Prostate gland (tissue), 2 donors: ENCODE data around the gene TECPR2. TPM values are rescaled to one million over a fixed set of nuclear protein-coding genes. Genes with fewer than 3 reads are reported as not detected.
"Not testable (repeated sequence)": the region's sequence is repeated elsewhere in the genome, so short reads cannot be mapped to it uniquely, and the experiment has no call there.

Experiments
- DNase-seq: peaks from one replicate; pipeline ENCODE4 v3.0.0-alpha.2; 2019; ENCODE audit warnings: low spot score
- H3K27ac ChIP-seq, 2 donors: fragments of 200-600 bp; sonication (generic); 2 replicates each; pipeline ENCODE4 v1.5.1; 2017 to 2019
- H3K27me3 ChIP-seq: fragments of 200-600 bp; sonication (generic); replicated peaks from 2 replicates; pipeline ENCODE4 v1.5.1; 2019; ENCODE audit not compliant: insufficient read depth
- H3K36me3 ChIP-seq, 2 donors: fragments of 200-600 bp; sonication (generic); 1 replicate in 1 of 2; 2 replicates in 1 of 2; pipeline versions ENCODE4 v1.5.1 to v1.8.1; 2017 to 2019
- H3K4me1 ChIP-seq: fragments of 200-600 bp; sonication (generic); replicated peaks from 2 replicates; pipeline ENCODE4 v1.5.1; 2019
- H3K4me3 ChIP-seq, 2 donors: fragments of 200-600 bp; sonication (generic); 2 replicates each; pipeline ENCODE4 v1.5.1; 2017 to 2019
- H3K9me3 ChIP-seq: fragments of 200-600 bp; sonication (generic); 2 replicates; pipeline ENCODE4 v1.5.1; 2017
- POLR2A ChIP-seq: fragments of 450-650 bp; IDR thresholded peaks from one replicate; pipeline ENCODE4 v1.6.1; 2016; ENCODE audit warnings: antibody characterized with exemption, mild to moderate bottlenecking
- POLR2AphosphoS5 ChIP-seq: sonication (generic); formaldehyde crosslinking; IDR thresholded peaks from one replicate; pipeline ENCODE4 v1.6.1; 2017; ENCODE audit warnings: antibody characterized with exemption
- WGBS: methylation state at CpG from one replicate; pipeline ENCODE4 v1.1.5; 2018; 5-methylcytosine and 5-hydroxymethylcytosine counted together
- intact Hi-C: fragments of 100-400 bp; cut with DNase I; formaldehyde crosslinking; loops from one replicate; pipeline ENCODE4 v1.14.2; 2022
- total RNA-seq, 2 donors: library from RNA; depleted of rRNA; stranded (reverse); fragments of >200 nt; gene quantifications; one replicate each; pipeline ENCODE4 v1.1.0, GENCODE V29; 2016
- TF ChIP-seq, protein P1 (sequence below), 4 experiments: fragments of 200-600 bp in 2 of 4; fragments of 450-650 bp in 2 of 4; sonication (generic) in 2 of 4; IDR thresholded peaks; 1 replicate in 3 of 4; 2 replicates in 1 of 4; pipeline ENCODE4 v1.5.1; 2016 to 2019; ENCODE audit warnings: antibody characterized with exemption in 4 of 4, mild to moderate bottlenecking in 2 of 4, moderate library complexity in 2 of 4

The TECPR2 gene
- total RNA-seq, 2 donors from 2014 or later = 12.9 to 45.0 TPM

DNA sequence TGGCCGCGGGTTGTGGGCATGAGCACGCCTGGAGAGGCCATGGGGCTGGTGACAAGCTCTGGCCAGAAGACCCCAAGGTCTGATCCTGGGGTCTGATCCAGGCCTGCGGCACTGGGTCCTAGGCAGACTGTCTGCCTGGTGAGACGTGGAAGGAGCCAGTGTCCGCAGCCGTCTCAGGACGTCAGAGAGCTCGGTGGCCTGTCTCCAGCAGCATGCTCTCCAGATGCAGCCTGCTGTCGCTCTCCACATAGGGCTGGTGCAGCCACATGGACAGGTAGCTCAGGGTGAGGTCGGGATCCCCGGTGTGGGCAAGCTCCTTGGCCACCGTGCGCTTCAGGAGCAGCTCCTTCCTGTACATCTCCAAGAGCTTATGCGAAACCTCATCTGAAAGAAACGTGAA lies 14.4 kb upstream of the TECPR2 start:
- H3K4me3 ChIP-seq = no peak overlapping the region

DNA sequence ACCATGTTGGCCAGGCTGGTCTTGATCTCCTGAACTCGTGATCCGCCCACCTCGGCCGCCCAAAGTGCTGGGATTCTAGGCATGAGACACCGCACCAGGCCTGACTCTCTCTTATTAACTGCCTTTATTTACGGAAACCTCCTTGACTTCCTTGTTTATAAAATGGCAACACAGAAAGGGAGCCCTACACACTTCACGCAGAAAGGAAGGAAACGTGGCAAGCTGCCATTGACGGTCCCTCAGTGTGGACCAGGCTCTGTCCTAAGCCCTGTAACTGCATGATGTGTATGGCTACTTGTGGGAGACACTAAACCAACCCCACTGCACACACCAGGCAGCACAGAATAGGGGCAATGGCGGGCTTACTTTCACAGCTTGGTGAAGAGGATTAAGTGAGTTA lies 11.7 kb upstream of the TECPR2 start:
- WGBS = 94% methylated on average over 10 of the region's 10 CpGs
- Histone ChIP-seq H3K4me1 (no peaks in the 10 kb centered on the region), H3K27me3 (no peaks in the 10 kb centered on the region), H3K36me3 (peaks cover 0 to 4% of the 10 kb centered on the region in 2 donors), H3K4me3 (no peak overlapping the region), H3K9me3 (no peaks in the 10 kb centered on the region), H3K27ac (no peak overlapping the region)
- TF ChIP-seq POLR2A = no peak
- TF ChIP-seq POLR2AphosphoS5 = no peak
- TF ChIP-seq, protein P1, sequence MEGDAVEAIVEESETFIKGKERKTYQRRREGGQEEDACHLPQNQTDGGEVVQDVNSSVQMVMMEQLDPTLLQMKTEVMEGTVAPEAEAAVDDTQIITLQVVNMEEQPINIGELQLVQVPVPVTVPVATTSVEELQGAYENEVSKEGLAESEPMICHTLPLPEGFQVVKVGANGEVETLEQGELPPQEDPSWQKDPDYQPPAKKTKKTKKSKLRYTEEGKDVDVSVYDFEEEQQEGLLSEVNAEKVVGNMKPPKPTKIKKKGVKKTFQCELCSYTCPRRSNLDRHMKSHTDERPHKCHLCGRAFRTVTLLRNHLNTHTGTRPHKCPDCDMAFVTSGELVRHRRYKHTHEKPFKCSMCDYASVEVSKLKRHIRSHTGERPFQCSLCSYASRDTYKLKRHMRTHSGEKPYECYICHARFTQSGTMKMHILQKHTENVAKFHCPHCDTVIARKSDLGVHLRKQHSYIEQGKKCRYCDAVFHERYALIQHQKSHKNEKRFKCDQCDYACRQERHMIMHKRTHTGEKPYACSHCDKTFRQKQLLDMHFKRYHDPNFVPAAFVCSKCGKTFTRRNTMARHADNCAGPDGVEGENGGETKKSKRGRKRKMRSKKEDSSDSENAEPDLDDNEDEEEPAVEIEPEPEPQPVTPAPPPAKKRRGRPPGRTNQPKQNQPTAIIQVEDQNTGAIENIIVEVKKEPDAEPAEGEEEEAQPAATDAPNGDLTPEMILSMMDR (IDR thresholded peaks at IDR 0.05) = no peak
- DNase-seq = no peak
- intact Hi-C loops = no loop called here

More for the DNA sequence above, 14.4 kb upstream of the TECPR2 start:
- TF ChIP-seq, protein P1 (IDR thresholded peaks at IDR 0.05) = no peak
- TF ChIP-seq POLR2A (no peak), POLR2AphosphoS5 (no peak)
- intact Hi-C loops = no loop called here
- WGBS = 85% methylated on average over 16 of the region's 16 CpGs
- no peaks in the 10 kb centered on the region for H3K4me1 ChIP-seq
- no peaks in the 10 kb centered on the region for H3K9me3 ChIP-seq
- DNase-seq = no peak
- H3K27me3 ChIP-seq = no peaks in the 10 kb centered on the region
- no peak overlapping the region for H3K27ac ChIP-seq
- peaks cover 0 to 3% of the 10 kb centered on the region in 2 donors for H3K36me3 ChIP-seq

DNA sequence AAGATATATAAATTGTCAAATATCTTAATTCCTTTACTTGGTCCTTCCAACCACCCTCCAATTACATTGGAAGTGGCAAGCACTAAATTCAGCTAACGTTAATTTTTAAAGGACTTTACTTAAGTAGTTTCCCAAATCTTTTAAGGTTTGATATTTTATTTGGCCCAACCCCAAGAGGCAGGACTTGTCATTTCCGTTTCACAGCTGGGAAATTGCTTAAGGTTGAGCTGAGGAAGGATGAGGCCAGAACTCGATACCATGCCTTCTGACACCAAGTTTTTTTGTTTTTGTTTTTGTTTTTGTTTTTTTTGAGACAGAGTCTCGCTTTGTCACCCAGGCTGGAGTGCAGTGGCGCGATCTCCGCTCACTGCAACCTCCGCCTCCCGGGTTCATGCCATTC lies 11.1 kb upstream of the TECPR2 start:
- H3K27me3 ChIP-seq, H3K4me3 ChIP-seq, H3K4me1 ChIP-seq, H3K36me3 ChIP-seq, DNase-seq, H3K27ac ChIP-seq, H3K9me3 ChIP-seq, intact Hi-C loops: not testable (repeated sequence)
- 86% methylated on average over 9 of the region's 9 CpGs for WGBS

DNA sequence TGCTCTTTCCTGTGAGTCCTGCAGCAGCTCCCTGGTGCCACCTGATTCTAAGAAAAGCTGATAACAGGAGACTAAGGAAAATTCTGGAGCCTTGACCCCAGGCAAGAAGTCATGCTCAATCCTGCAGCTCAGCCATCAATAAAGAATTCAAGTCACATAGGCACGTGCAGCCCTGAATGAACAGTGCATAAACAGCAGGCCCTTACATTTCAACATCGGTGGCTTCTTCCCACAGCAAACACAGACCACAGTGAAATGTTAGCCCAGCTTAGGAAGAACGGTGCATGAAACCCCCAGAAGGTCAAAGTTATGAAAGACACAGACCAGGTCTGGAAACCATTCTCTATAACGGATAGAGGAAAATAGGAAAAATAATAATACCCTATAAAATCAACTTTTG lies 10.5 kb upstream of the TECPR2 start:
- intact Hi-C loops = no loop called here
- H3K27ac ChIP-seq = no peak overlapping the region
- TF ChIP-seq POLR2AphosphoS5 (no peak), POLR2A (no peak)
- TF ChIP-seq, protein P1 (IDR thresholded peaks at IDR 0.05) = no peak

DNA sequence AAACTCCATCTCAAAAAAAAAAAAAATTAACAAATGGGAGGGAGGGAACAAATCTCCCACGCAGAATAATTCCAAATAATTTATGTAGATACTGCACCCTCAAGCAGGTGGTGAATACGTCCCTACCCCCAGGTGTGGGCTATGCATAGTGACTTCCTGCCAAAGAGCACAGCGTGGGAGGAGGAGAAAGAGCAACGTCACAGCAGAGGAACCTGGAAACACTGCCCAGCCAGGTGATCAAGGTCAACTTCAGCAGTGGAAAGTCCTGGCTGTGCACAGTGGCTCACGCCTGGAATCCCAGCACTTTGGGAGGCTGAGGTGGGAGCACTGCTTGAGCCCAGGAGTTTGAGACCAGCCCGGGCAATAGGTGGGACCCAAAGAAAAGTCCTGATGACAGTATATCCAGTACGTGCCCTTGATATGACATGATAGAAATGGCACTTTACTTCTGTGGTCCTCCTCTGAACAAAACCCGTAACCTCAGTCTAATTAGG lies 9.6 kb upstream of the TECPR2 start:
- H3K4me1 ChIP-seq = no peaks in the 10 kb centered on the region
- intact Hi-C loops = no loop called here
- H3K9me3 ChIP-seq = no peaks in the 10 kb centered on the region
- no peak overlapping the region for H3K27ac ChIP-seq
- H3K36me3 ChIP-seq = peaks cover 4% of the 10 kb centered on the region in 2 donors
- no peak for DNase-seq
- WGBS = 92% methylated on average over 8 of the region's 8 CpGs
- H3K27me3 ChIP-seq = no peaks in the 10 kb centered on the region
- H3K4me3 ChIP-seq = no peak overlapping the region
- TF ChIP-seq POLR2AphosphoS5 (no peak), POLR2A (no peak)
- TF ChIP-seq, protein P1 (IDR thresholded peaks at IDR 0.05) = no peak

More for the DNA sequence above, 10.5 kb upstream of the TECPR2 start:
- 93% methylated on average over 4 of the region's 4 CpGs for WGBS
- Histone ChIP-seq H3K9me3 (no peaks in the 10 kb centered on the region), H3K4me1 (no peaks in the 10 kb centered on the region), H3K4me3 (no peak overlapping the region), H3K27me3 (no peaks in the 10 kb centered on the region), H3K36me3 (peaks cover 0 to 4% of the 10 kb centered on the region in 2 donors)
- DNase-seq = no peak
